Activated CD4-positive, alpha-beta memory T cell treated with anti-CD3 and anti-CD28 coated beads for 36 hours (primary cell): Measurements from ENCODE around the gene FTL. TPM values are rescaled to one million over a fixed set of nuclear protein-coding genes. Genes with fewer than 3 reads are reported as not detected.
A peak's percentile ranks its signal among the peaks of the same experiment; 100 is the strongest.

Experiments used
- CTCF ChIA-PET: fragments of 350-600 bp; sonication (Branson Sonifier 250); formaldehyde crosslinking; loops from one replicate; lab custom pipeline; 2021; ENCODE audit warnings: antibody characterized with exemption, inconsistent platforms; lab: Charles Lee
- POLR2A ChIA-PET: fragments of 350-600 bp; sonication (Branson Sonifier 250); formaldehyde crosslinking; loops from one replicate; lab custom pipeline; 2021; ENCODE audit warnings: antibody characterized with exemption; lab: Charles Lee
- DNase-seq: peaks from one replicate; pipeline ENCODE4 v3.0.0-alpha.2; 2020
- H3K27ac Mint-ChIP-seq: one replicate; pipeline ENCODE4 v1.8.0; 2021; ENCODE audit warnings: mixed read lengths
- H3K27me3 Mint-ChIP-seq: one replicate; pipeline ENCODE4 v1.8.0; 2021; ENCODE audit warnings: mixed read lengths
- H3K36me3 Mint-ChIP-seq: one replicate; pipeline ENCODE4 v1.8.0; 2021; ENCODE audit warnings: mixed read lengths
- H3K4me1 Mint-ChIP-seq: one replicate; pipeline ENCODE4 v1.8.0; 2021; ENCODE audit warnings: low read depth, mixed read lengths
- H3K4me3 Mint-ChIP-seq: one replicate; pipeline ENCODE4 v1.8.0; 2021; ENCODE audit warnings: mild to moderate bottlenecking, mixed read lengths
- H3K9me3 Mint-ChIP-seq: one replicate; pipeline ENCODE4 v1.8.0; 2021; ENCODE audit warnings: mixed read lengths
- intact Hi-C: fragments of 100-400 bp; cut with micrococcal nuclease; formaldehyde crosslinking; loops from one replicate; pipeline ENCODE4 v1.15.1; 2023
- total RNA-seq, 2 experiments: library from RNA; stranded (reverse); gene quantifications; one replicate each; pipeline ENCODE4 v1.2.3, GENCODE V29; 2021

The FTL gene
- total RNA-seq, 2 experiments from 2014 or later = 870 to 900 TPM

GRCh38 chr19:48997972-48998371, 32.9 kb downstream of the FTL start:
- ChIA-PET POLR2A (no interaction called here), CTCF (interaction anchor here (0.6 to 4.3 kb wide), 10 partner anchors 13 to 202 kb away, joined by 3 to 42 read pairs (median 4); a partner anchor contains a TSS)
- DNase-seq = peak; percentile 71
- Mint-ChIP-seq H3K27ac (no peak overlapping the region), H3K27me3 (no peaks in the 10 kb centered on the region), H3K9me3 (no peaks in the 10 kb centered on the region), H3K4me1 (peaks cover 27% of the 10 kb centered on the region), H3K4me3 (no peak overlapping the region), H3K36me3 (peaks cover 23% of the 10 kb centered on the region)
- intact Hi-C loops = loop anchor here (10.0 kb wide), 1 partner anchor 87 kb away; the partner anchor contains the start of gene SNRNP70

- H3K27ac Mint-ChIP-seq = peak overlapping the region; percentile 38
- ChIA-PET POLR2A (interaction anchor here (1.1 to 1.2 kb wide), 2 partner anchors 14 to 18 kb away, joined by 3 read pairs; no protein-coding TSS in a partner anchor), CTCF (interaction anchor here (0.6 to 4.3 kb wide), 31 partner anchors 9 to 225 kb away, joined by 3 to 42 read pairs (median 4); partner anchors contain the start of genes CGB7 and HSD17B14)
- peaks cover 18% of the 10 kb centered on the region for H3K4me1 Mint-ChIP-seq
- H3K4me3 Mint-ChIP-seq = no peak overlapping the region
- H3K36me3 Mint-ChIP-seq = peaks cover 27% of the 10 kb centered on the region
- no peaks in the 10 kb centered on the region for H3K9me3 Mint-ChIP-seq
- intact Hi-C loops = loop anchor here (10.0 kb wide), 1 partner anchor 85 kb away; the partner anchor contains the start of gene SNRNP70
- peak; percentile 84 for DNase-seq
- H3K27me3 Mint-ChIP-seq = no peaks in the 10 kb centered on the region
Measured at GRCh38 chr19:48999481-49000325, 34.6 kb downstream of the FTL start.

GRCh38 chr19:49004133-49004532, 39.0 kb downstream of the FTL start:
- ChIA-PET POLR2A (no interaction called here), CTCF (interaction anchor here (1.1 to 1.3 kb wide), 3 partner anchors 14 to 216 kb away, joined by 3 to 4 read pairs (median 3); no protein-coding TSS in a partner anchor)
- intact Hi-C loops = no loop called here
- Mint-ChIP-seq H3K36me3 (peaks cover 27% of the 10 kb centered on the region), H3K27me3 (no peaks in the 10 kb centered on the region), H3K9me3 (no peaks in the 10 kb centered on the region), H3K4me1 (peaks cover 5% of the 10 kb centered on the region), H3K27ac (no peak overlapping the region), H3K4me3 (no peak overlapping the region)
- no peak for DNase-seq

- POLR2A ChIA-PET = no interaction called here
- Mint-ChIP-seq H3K4me1 (no peaks in the 10 kb centered on the region), H3K4me3 (no peak overlapping the region), H3K27me3 (no peaks in the 10 kb centered on the region), H3K27ac (no peak overlapping the region), H3K9me3 (no peaks in the 10 kb centered on the region), H3K36me3 (peaks cover 20% of the 10 kb centered on the region)
- CTCF ChIA-PET = interaction anchor here (1.8 kb wide), 1 partner anchor 12 kb away, joined by 5 read pairs; the partner anchor contains the start of genes GYS1 and RUVBL2
- no peak for DNase-seq
- intact Hi-C loops = no loop called here
Measured at GRCh38 chr19:49004964-49005614, 40.0 kb downstream of the FTL start.

GRCh38 chr19:49006905-49007304, 41.8 kb downstream of the FTL start:
- Mint-ChIP-seq H3K4me1 (no peaks in the 10 kb centered on the region), H3K9me3 (no peaks in the 10 kb centered on the region), H3K27ac (no peak overlapping the region), H3K36me3 (peaks cover 20% of the 10 kb centered on the region), H3K27me3 (no peaks in the 10 kb centered on the region), H3K4me3 (no peak overlapping the region)
- CTCF ChIA-PET = no interaction called here
- intact Hi-C loops = no loop called here
- DNase-seq = no peak
- POLR2A ChIA-PET = no interaction called here

GRCh38 chr19:49009828-49010227, 44.7 kb downstream of the FTL start:
- no peaks in the 10 kb centered on the region for H3K9me3 Mint-ChIP-seq
- H3K27ac Mint-ChIP-seq = no peak overlapping the region
- no peak overlapping the region for H3K4me3 Mint-ChIP-seq
- DNase-seq = no peak
- CTCF ChIA-PET = interaction anchor here (0.8 kb wide), 1 partner anchor 9 kb away, joined by 4 read pairs; no protein-coding TSS in a partner anchor
- H3K27me3 Mint-ChIP-seq = no peaks in the 10 kb centered on the region
- intact Hi-C loops = no loop called here
- POLR2A ChIA-PET = interaction anchor here (1.1 kb wide), 1 partner anchor 8 kb away, joined by 4 read pairs; no protein-coding TSS in a partner anchor
- peaks cover 14% of the 10 kb centered on the region for H3K36me3 Mint-ChIP-seq
- H3K4me1 Mint-ChIP-seq = no peaks in the 10 kb centered on the region

- ChIA-PET POLR2A (interaction anchor here (0.5 to 1.1 kb wide), 2 partner anchors 7 to 61 kb away, joined by 3 to 4 read pairs; no protein-coding TSS in a partner anchor), CTCF (interaction anchor here (0.8 kb wide), 1 partner anchor 9 kb away, joined by 4 read pairs; no protein-coding TSS in a partner anchor)
- Mint-ChIP-seq H3K4me3 (no peak overlapping the region), H3K36me3 (peaks cover 11% of the 10 kb centered on the region), H3K27me3 (no peaks in the 10 kb centered on the region), H3K4me1 (no peaks in the 10 kb centered on the region), H3K9me3 (no peaks in the 10 kb centered on the region), H3K27ac (no peak overlapping the region)
- no peak for DNase-seq
- intact Hi-C loops = no loop called here
Measured at GRCh38 chr19:49010453-49010852, 45.3 kb downstream of the FTL start.

GRCh38 chr19:49011194-49011593, 46.1 kb downstream of the FTL start:
- DNase-seq = no peak
- H3K4me3 Mint-ChIP-seq = no peak overlapping the region
- ChIA-PET POLR2A (no interaction called here), CTCF (interaction anchor here (1.4 kb wide), 1 partner anchor 13 kb away, joined by 3 read pairs; no protein-coding TSS in a partner anchor)
- H3K4me1 Mint-ChIP-seq = no peaks in the 10 kb centered on the region
- H3K27ac Mint-ChIP-seq = no peak overlapping the region
- H3K27me3 Mint-ChIP-seq = no peaks in the 10 kb centered on the region
- H3K9me3 Mint-ChIP-seq = no peaks in the 10 kb centered on the region
- peaks cover 13% of the 10 kb centered on the region for H3K36me3 Mint-ChIP-seq
- intact Hi-C loops = no loop called here

GRCh38 chr19:49014123-49014869, 49.2 kb downstream of the FTL start:
- DNase-seq = no peak
- CTCF ChIA-PET = interaction anchor here (1.4 kb wide), 2 partner anchors 15 to 21 kb away, joined by 4 to 5 read pairs; partner anchors contain the start of genes GYS1 and RUVBL2
- no peak overlapping the region for H3K4me3 Mint-ChIP-seq
- H3K27me3 Mint-ChIP-seq = peaks cover 4% of the 10 kb centered on the region
- intact Hi-C loops = no loop called here
- POLR2A ChIA-PET = interaction anchor here (0.5 to 0.8 kb wide), 2 partner anchors 14 to 322 kb away, joined by 3 to 4 read pairs; no protein-coding TSS in a partner anchor
- peaks cover 17% of the 10 kb centered on the region for H3K4me1 Mint-ChIP-seq
- H3K9me3 Mint-ChIP-seq = no peaks in the 10 kb centered on the region
- H3K27ac Mint-ChIP-seq = no peak overlapping the region
- H3K36me3 Mint-ChIP-seq = peaks cover 7% of the 10 kb centered on the region

GRCh38 chr19:49014870-49015255, 49.8 kb downstream of the FTL start:
- Mint-ChIP-seq H3K4me1 (peaks cover 20% of the 10 kb centered on the region), H3K36me3 (peaks cover 7% of the 10 kb centered on the region), H3K27ac (no peak overlapping the region), H3K27me3 (peaks cover 4% of the 10 kb centered on the region), H3K4me3 (no peak overlapping the region), H3K9me3 (no peaks in the 10 kb centered on the region)
- DNase-seq = no peak
- ChIA-PET POLR2A (no interaction called here), CTCF (no interaction called here)
- intact Hi-C loops = no loop called here
